Activated CD4-positive, alpha-beta memory T cell treated with anti-CD3 and anti-CD28 coated beads, Interleukin-2, amount 10 ng/mL, durations not matched to agents 7 days and 5 days (primary cell): ENCODE measurements around the gene SLC52A1. TPM values are rescaled to one million over a fixed set of nuclear protein-coding genes. Genes with fewer than 3 reads are reported as not detected.

Experiments used
- total RNA-seq, 2 experiments: library from RNA; stranded (reverse); gene quantifications; one replicate each; pipeline ENCODE4 v1.2.3, GENCODE V29; 2021

SLC52A1 gene
- total RNA-seq, 2 experiments from 2014 or later: 0.65 to 0.68 TPM

Other genes starting within 250 kb of the SLC52A1 start
- gene VMO1, start 249.1 kb downstream of the SLC52A1 start, total RNA-seq: under 1 TPM in 1 of 2 experiments, not detected in 1; 0.40 TPM
- gene GLTPD2, start 246.5 kb downstream of the SLC52A1 start, total RNA-seq: not detected
- gene PSMB6, start 239.3 kb downstream of the SLC52A1 start, total RNA-seq: 100 to 1,000 TPM; 118 to 121 TPM
- gene PLD2, start 228.3 kb downstream of the SLC52A1 start, total RNA-seq: 10 to 100 TPM; 17.4 to 20.7 TPM
- gene MINK1, start 202.1 kb downstream of the SLC52A1 start, total RNA-seq: 100 to 1,000 TPM; 107 to 109 TPM
- gene C17orf107, start 135.9 kb downstream of the SLC52A1 start, total RNA-seq: under 1 TPM; 0.58 to 0.98 TPM
- gene CHRNE, start 132.3 kb downstream of the SLC52A1 start, total RNA-seq: under 1 TPM; 0.33 to 0.43 TPM
- not detected for gene GP1BA, start 103.1 kb downstream of the SLC52A1 start, total RNA-seq
- 10 to 100 TPM; 62.8 to 71.0 TPM for gene SLC25A11, start 95.4 kb downstream of the SLC52A1 start, total RNA-seq
- gene RNF167, start 95.2 kb downstream of the SLC52A1 start, total RNA-seq: 100 to 1,000 TPM; 249 to 261 TPM
- 1,000 to 10,000 TPM; 2,149 to 2,220 TPM for gene PFN1, start 86.9 kb downstream of the SLC52A1 start, total RNA-seq
- gene ENO3, start 84.3 kb downstream of the SLC52A1 start, total RNA-seq: 10 to 100 TPM; 26.8 to 33.0 TPM
- gene SPAG7, start 67.6 kb downstream of the SLC52A1 start, total RNA-seq: 10 to 100 TPM; 53.0 to 58.2 TPM
- gene CAMTA2, start 47.8 kb downstream of the SLC52A1 start, total RNA-seq: 10 to 100 TPM; 73.2 to 80.1 TPM
- gene INCA1, start 37.9 kb downstream of the SLC52A1 start, total RNA-seq: under 1 TPM in 1 of 2 experiments, not detected in 1; 0.25 TPM
- 10 to 100 TPM; 37.4 to 38.5 TPM for gene KIF1C, start 37.5 kb downstream of the SLC52A1 start, total RNA-seq
- gene ZFP3, start 43.0 kb upstream of the SLC52A1 start, total RNA-seq: 1 to 10 TPM; 2.9 to 3.4 TPM
- 1 to 10 TPM; 6.4 to 6.7 TPM for gene ZNF232, start 76.5 kb upstream of the SLC52A1 start, total RNA-seq
- gene USP6, start 80.6 kb upstream of the SLC52A1 start, total RNA-seq: under 1 TPM; 0.08 to 0.10 TPM
- 1 to 10 TPM; 7.0 to 8.6 TPM for gene ZNF594, start 156.4 kb upstream of the SLC52A1 start, total RNA-seq
- gene SCIMP, start 199.4 kb upstream of the SLC52A1 start, total RNA-seq: not detected
- gene RABEP1, start 246.9 kb upstream of the SLC52A1 start, total RNA-seq: 10 to 100 TPM; 37.3 to 37.8 TPM